Measurements from ENCODE around the gene ABRACL.

GRCh38 chr6:139027620-139028182, 844 bp upstream of the ABRACL start:
- TF ChIP-seq, protein P1, sequence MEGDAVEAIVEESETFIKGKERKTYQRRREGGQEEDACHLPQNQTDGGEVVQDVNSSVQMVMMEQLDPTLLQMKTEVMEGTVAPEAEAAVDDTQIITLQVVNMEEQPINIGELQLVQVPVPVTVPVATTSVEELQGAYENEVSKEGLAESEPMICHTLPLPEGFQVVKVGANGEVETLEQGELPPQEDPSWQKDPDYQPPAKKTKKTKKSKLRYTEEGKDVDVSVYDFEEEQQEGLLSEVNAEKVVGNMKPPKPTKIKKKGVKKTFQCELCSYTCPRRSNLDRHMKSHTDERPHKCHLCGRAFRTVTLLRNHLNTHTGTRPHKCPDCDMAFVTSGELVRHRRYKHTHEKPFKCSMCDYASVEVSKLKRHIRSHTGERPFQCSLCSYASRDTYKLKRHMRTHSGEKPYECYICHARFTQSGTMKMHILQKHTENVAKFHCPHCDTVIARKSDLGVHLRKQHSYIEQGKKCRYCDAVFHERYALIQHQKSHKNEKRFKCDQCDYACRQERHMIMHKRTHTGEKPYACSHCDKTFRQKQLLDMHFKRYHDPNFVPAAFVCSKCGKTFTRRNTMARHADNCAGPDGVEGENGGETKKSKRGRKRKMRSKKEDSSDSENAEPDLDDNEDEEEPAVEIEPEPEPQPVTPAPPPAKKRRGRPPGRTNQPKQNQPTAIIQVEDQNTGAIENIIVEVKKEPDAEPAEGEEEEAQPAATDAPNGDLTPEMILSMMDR (IDR thresholded peaks at IDR 0.05; ENCODE audit: insufficient read depth, low read length), result no peak
- TF ChIP-seq POLR2AphosphoS5 (IDR thresholded peaks at IDR 0.05; ENCODE audit: low read depth), result no peak
